Mesothelial cell of epicardium (in vitro differentiated cells): ENCODE measurements around the gene RRP9. TPM values are rescaled to one million over a fixed set of nuclear protein-coding genes. Genes with fewer than 3 reads are reported as not detected.

Source experiments
- DNase-seq, 2 experiments: peaks; one replicate each; pipeline ENCODE4 v3.0.0; 2021; ENCODE audit warnings: low spot score in 2 of 2; ENCODE audit not compliant: unreplicated experiment in 2 of 2
- H3K27ac Mint-ChIP-seq: 2 replicates; pipeline ENCODE4 v1.8.0; 2021; ENCODE audit warnings: mixed read lengths
- H3K27me3 Mint-ChIP-seq: 2 replicates; pipeline ENCODE4 v1.8.0; 2021; ENCODE audit warnings: low read depth, mixed read lengths
- H3K36me3 Mint-ChIP-seq: 2 replicates; pipeline ENCODE4 v1.8.0; 2021; ENCODE audit warnings: mixed read lengths
- H3K4me1 Mint-ChIP-seq: 2 replicates; pipeline ENCODE4 v1.8.0; 2021; ENCODE audit warnings: mixed read lengths
- H3K4me3 Mint-ChIP-seq: 2 replicates; pipeline ENCODE4 v1.8.0; 2021; ENCODE audit warnings: mild to moderate bottlenecking, moderate library complexity, mixed read lengths
- H3K9me3 Mint-ChIP-seq: 2 replicates; pipeline ENCODE4 v1.8.0; 2021; ENCODE audit warnings: mixed read lengths
- CTCF ChIP-seq: fragments of 200-600 bp; sonication (generic); IDR thresholded peaks from one replicate; pipeline ENCODE4 v1.5.0; 2021; ENCODE audit warnings: antibody characterized with exemption; ENCODE audit not compliant: unreplicated experiment
- total RNA-seq: library from RNA; stranded (reverse); gene quantifications from 3 replicates; pipeline ENCODE4 v1.2.1, GENCODE V29; 2021

The RRP9 gene
- total RNA-seq, 1 donor from 2014 or later: 20.6 TPM

DNA sequence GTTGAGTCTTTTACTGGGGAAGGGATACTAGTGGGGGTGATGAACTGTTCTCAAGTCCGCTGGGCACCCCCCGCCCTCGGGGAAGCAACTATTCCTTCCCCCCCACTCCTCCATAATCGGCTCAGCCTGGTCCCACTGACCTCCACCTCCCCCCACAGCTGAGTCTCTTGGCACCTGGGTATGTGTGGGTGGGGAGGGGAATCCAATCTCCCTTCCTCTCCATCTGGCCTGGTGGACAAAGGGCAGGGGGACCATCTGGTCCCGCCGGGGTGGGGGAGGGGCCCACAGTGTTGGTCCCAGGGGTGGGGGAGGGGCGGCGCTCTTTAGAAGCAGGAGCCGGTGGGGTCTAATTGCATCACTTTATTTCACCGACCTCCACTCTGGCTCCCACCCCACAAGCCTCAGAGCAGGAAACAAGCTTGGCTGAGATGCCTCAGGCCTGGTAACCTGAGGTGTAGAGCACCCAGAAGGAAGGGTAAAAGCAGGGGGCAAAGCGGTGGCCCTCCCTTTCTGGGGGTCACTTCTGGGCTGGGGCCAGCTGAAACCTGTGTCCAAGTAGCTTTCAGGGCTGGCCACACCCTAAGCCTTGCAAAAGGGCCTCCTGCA, 26.6 kb upstream of the RRP9 start:
- DNase-seq: no peak
- peak overlapping the region; percentile 83 for H3K27ac Mint-ChIP-seq
- H3K27me3 Mint-ChIP-seq: no peaks in the 10 kb centered on the region
- H3K4me1 Mint-ChIP-seq: peaks cover 36% of the 10 kb centered on the region
- no peaks in the 10 kb centered on the region for H3K36me3 Mint-ChIP-seq
- TF ChIP-seq CTCF: no peak
- H3K4me3 Mint-ChIP-seq: peak overlapping the region; percentile 86
- no peaks in the 10 kb centered on the region for H3K9me3 Mint-ChIP-seq

- Mint-ChIP-seq H3K4me3 (peak within 1 kb of the TSS; percentile 86), H3K27me3 (no peaks in the 10 kb centered on the region)
Measured at GRCh38 chr3:51967384-51968169, 25.9 kb upstream of the RRP9 start, which contains the start of gene PCBP4. Gene PCBP4, minus strand, starts transcription at chr3:51967454. Its CDS starts 6,214 bp downstream, at chr3:51961240.

DNA sequence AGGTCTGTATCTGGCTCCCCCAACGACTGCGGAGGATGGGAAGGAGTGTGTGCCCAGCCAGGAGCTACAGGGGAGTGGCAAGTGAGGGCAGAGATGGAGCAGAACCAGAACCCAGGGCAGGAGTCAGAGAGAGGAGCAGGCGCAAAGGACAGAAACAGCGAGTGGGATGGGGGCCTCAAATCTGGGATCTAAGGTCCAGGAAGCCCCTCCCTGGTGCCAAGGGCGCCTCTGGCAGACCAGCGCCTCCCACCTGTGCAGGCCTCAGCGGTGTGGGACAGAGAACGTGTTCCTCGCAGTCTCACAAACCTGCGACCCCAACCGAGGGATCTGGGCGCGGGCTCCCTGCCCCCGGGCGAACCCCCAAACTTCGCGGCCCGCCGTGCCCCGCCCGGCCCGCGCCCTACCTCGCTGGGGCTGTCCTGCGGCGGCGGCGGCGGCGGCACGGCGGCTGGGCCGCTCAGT, 25.2 kb upstream of the RRP9 start:
- Mint-ChIP-seq H3K9me3 (no peaks in the 10 kb centered on the region), H3K27ac (peak overlapping the region; percentile 85), H3K4me3 (peak overlapping the region; percentile 78), H3K36me3 (no peaks in the 10 kb centered on the region), H3K4me1 (peaks cover 36% of the 10 kb centered on the region), H3K27me3 (no peaks in the 10 kb centered on the region)
- no peak for DNase-seq
- no peak for TF ChIP-seq CTCF

More at GRCh38 chr3:51967384-51968169, 25.9 kb upstream of the RRP9 start, which contains the start of gene PCBP4:
- peak within 1 kb of the TSS; percentile 85 for H3K27ac Mint-ChIP-seq
- no peaks in the 10 kb centered on the region for H3K36me3 Mint-ChIP-seq
- H3K4me1 Mint-ChIP-seq: peaks cover 36% of the 10 kb centered on the region
- DNase-seq: peak in 1 of 2 experiments; percentile 70
- TF ChIP-seq CTCF: no peak
- no peaks in the 10 kb centered on the region for H3K9me3 Mint-ChIP-seq

- Mint-ChIP-seq H3K4me1 (peaks cover 36% of the 10 kb centered on the region), H3K4me3 (peak overlapping the region; percentile 78), H3K27me3 (no peaks in the 10 kb centered on the region), H3K9me3 (no peaks in the 10 kb centered on the region), H3K27ac (peak overlapping the region; percentile 85), H3K36me3 (no peaks in the 10 kb centered on the region)
- DNase-seq: no peak
- TF ChIP-seq CTCF: no peak
Measured at GRCh38 chr3:51966486-51966885, 24.8 kb upstream of the RRP9 start.

DNA sequence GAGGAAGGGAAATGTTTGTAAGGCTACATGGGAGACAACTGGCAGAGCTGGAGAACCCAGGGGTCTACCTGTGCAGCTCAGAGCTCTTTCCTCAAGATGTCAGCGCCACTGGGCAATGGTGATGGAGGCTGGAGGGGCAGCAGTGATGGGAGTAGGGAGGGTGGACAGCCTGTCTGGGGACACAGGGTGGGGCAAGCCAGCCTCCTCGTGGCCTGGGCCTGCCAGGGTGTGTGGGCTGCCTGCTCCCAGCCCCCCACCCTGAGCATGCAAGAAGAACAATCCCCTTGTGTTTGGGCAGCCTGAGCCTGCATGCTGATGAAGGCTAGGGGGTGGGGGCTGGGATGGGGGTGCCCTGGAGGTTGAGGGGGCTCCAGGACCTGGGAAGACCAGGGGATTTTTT, 24.3 kb upstream of the RRP9 start:
- DNase-seq: no peak
- Mint-ChIP-seq H3K4me1 (peaks cover 36% of the 10 kb centered on the region), H3K27me3 (no peaks in the 10 kb centered on the region), H3K27ac (peak overlapping the region; percentile 80), H3K4me3 (peak overlapping the region; percentile 78), H3K9me3 (no peaks in the 10 kb centered on the region), H3K36me3 (no peaks in the 10 kb centered on the region)
- TF ChIP-seq CTCF: no peak
